ENCODE measurements around the gene CPNE4.

The CPNE4 gene

DNA sequence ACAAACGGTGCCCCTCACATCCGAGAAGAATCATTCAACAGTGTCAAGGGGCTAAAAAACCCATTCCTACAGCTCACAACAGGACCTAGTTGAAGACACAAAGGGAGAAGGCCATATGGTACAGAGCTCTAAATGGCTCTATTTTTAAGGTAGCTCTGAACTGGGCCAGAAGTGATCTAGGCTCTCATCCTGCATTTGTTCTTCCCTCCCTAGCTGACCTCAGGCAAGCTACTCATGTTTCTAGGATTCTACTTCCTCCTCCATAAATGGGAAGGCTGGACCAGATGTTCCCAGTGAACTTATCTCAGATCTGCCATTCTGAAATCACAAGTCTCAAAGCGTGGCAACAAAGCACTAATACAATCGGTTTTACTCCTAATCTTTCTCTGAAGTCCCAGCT, 62.3 kb downstream of the CPNE4 start:
- no peak for TF ChIP-seq POLR2AphosphoS5 (IDR thresholded peaks at IDR 0.05; ENCODE audit: low read depth, low read length)
- no peak for TF ChIP-seq TAF1 (IDR thresholded peaks at IDR 0.05; ENCODE audit: borderline replicate concordance, insufficient read depth, low read length)
- TF ChIP-seq REST (IDR thresholded peaks at IDR 0.05; ENCODE audit: insufficient read depth in 1 of 2, low read depth in 2 of 2, low read length in 2 of 2), result no peak
- TF ChIP-seq FOXP2 (optimal IDR thresholded peaks at IDR 0.05; ENCODE audit: borderline replicate concordance, extremely low read depth, extremely low read length, insufficient read depth), result no peak
- TF ChIP-seq SIN3A (IDR thresholded peaks at IDR 0.05; ENCODE audit: borderline replicate concordance, insufficient read depth, low read length), result no peak

- TF ChIP-seq REST (IDR thresholded peaks at IDR 0.05; ENCODE audit: insufficient read depth in 1 of 2, low read depth in 2 of 2, low read length in 2 of 2) (no peak), POLR2AphosphoS5 (IDR thresholded peaks at IDR 0.05; ENCODE audit: low read depth, low read length) (no peak), FOXP2 (optimal IDR thresholded peaks at IDR 0.05; ENCODE audit: borderline replicate concordance, extremely low read depth, extremely low read length, insufficient read depth) (no peak), TAF1 (IDR thresholded peaks at IDR 0.05; ENCODE audit: borderline replicate concordance, insufficient read depth, low read length) (no peak), SIN3A (IDR thresholded peaks at IDR 0.05; ENCODE audit: borderline replicate concordance, insufficient read depth, low read length) (no peak)
Observed at GRCh38 chr3:131972091-131972490, 62.7 kb downstream of the CPNE4 start.

GRCh38 chr3:131962982-131963381, 71.8 kb downstream of the CPNE4 start:
- no peak for TF ChIP-seq TAF1 (IDR thresholded peaks at IDR 0.05; ENCODE audit: borderline replicate concordance, insufficient read depth, low read length)
- no peak for TF ChIP-seq SIN3A (IDR thresholded peaks at IDR 0.05; ENCODE audit: borderline replicate concordance, insufficient read depth, low read length)
- no peak for TF ChIP-seq FOXP2 (optimal IDR thresholded peaks at IDR 0.05; ENCODE audit: borderline replicate concordance, extremely low read depth, extremely low read length, insufficient read depth)
- no peak for TF ChIP-seq POLR2AphosphoS5 (IDR thresholded peaks at IDR 0.05; ENCODE audit: low read depth, low read length)
- TF ChIP-seq REST (IDR thresholded peaks at IDR 0.05; ENCODE audit: insufficient read depth in 1 of 2, low read depth in 2 of 2, low read length in 2 of 2), result no peak

DNA sequence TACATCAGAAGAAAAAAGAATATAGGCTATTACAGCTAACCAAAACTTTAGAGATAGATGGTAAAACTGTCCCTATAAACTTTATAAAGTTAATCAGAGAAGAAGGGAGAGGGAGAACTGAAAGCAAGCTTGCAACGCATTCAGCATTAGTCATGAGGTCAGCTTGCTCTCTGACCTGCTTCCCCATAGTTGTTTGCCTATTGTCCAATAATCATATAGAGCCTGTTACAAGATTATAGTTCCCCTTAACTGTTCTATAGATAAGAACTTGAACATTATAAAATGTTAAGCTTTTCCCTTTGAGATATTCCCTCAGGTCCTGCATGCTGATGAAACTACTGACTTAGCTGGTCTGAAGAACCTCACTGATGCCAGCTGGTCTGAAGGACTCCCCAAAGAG, 74.5 kb downstream of the CPNE4 start:
- TF ChIP-seq REST (IDR thresholded peaks at IDR 0.05; ENCODE audit: insufficient read depth in 1 of 2, low read depth in 2 of 2, low read length in 2 of 2) (no peak), POLR2AphosphoS5 (IDR thresholded peaks at IDR 0.05; ENCODE audit: low read depth, low read length) (no peak), SIN3A (IDR thresholded peaks at IDR 0.05; ENCODE audit: borderline replicate concordance, insufficient read depth, low read length) (no peak), TAF1 (IDR thresholded peaks at IDR 0.05; ENCODE audit: borderline replicate concordance, insufficient read depth, low read length) (no peak), FOXP2 (optimal IDR thresholded peaks at IDR 0.05; ENCODE audit: borderline replicate concordance, extremely low read depth, extremely low read length, insufficient read depth) (no peak)

- no peak for TF ChIP-seq REST (IDR thresholded peaks at IDR 0.05; ENCODE audit: insufficient read depth in 1 of 2, low read depth in 2 of 2, low read length in 2 of 2)
- TF ChIP-seq POLR2AphosphoS5 (IDR thresholded peaks at IDR 0.05; ENCODE audit: low read depth, low read length), result no peak
Observed at GRCh38 chr3:131957980-131958379, 76.8 kb downstream of the CPNE4 start.
